ENCODE results near the gene SLC17A7.

SLC17A7 gene

GRCh38 chr19:49425922-49426592 is 15.3 kb downstream of the SLC17A7 start:
- DNase-seq: no peak

DNA sequence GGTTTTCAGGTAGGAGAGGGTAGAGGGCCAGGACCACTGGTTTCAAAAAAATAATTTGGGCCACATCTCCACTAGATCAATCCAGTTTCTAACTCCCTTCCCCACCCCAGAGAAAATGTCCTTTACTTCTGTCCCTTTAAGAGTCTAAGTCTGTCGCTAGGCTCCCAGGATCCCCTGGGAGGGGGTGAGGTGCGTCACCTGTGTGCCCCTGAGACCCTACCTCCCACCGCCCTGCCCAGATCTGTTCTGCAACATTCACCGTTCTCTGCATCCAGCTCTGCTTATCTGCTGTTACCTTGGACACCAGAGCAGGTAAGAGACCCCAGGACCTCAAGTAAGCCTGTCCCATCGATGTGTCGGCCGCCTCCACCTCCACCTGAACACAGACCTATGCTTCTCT is 16.1 kb downstream of the SLC17A7 start, which contains the start of gene GFY:
TSS of gene GFY (plus strand) at position 211 of the 400 bp plus-strand sequence. CDS start 1,043 bp downstream, outside the sequence.
- DNase-seq: no peak

- peak in 1 of 2 donors; percentile 54 for DNase-seq
Observed at GRCh38 chr19:49423985-49424303, 17.4 kb downstream of the SLC17A7 start.

GRCh38 chr19:49423071-49423984 is 18.0 kb downstream of the SLC17A7 start, which contains the start of gene PTH2:
Gene PTH2 (minus strand): TSS chr19:49423441. CDS start chr19:49423339, 102 bp downstream.
- no peak for DNase-seq

DNA sequence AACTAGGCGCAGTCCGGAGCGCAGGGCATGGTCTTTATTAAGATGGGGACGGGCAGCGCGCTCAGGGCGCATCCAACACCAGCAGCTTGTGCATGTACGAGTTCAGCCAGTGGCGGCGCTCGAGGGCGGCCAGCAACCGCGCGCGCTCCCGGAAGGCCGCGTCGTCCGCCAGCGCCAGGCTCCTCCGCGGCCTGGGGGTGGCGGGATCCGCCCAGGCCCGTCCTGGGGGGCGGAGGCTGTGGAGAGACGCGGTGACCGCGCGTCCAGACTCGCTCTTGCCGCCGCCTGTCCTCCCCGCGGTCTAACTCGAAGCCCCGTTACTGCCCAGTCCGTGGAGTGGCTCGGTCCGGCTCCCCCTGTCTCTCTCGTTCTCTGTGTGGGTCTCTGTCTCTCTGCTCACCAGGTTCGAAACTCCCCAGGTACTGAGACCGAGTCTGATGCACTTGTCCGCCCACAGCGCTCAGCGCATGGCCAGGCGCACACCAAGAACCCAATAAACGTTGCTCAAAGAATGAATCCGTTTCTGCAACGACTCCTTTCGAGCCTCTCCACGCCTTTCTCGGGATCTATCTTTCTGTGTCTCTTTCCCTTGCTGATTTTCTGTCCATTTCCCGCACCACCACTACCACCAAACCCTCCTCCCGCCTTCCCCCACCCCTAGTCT is 18.8 kb downstream of the SLC17A7 start:
- DNase-seq: peak; percentile 38 to 56

GRCh38 chr19:49421878-49422202 is 19.5 kb downstream of the SLC17A7 start:
- DNase-seq: no peak

DNA sequence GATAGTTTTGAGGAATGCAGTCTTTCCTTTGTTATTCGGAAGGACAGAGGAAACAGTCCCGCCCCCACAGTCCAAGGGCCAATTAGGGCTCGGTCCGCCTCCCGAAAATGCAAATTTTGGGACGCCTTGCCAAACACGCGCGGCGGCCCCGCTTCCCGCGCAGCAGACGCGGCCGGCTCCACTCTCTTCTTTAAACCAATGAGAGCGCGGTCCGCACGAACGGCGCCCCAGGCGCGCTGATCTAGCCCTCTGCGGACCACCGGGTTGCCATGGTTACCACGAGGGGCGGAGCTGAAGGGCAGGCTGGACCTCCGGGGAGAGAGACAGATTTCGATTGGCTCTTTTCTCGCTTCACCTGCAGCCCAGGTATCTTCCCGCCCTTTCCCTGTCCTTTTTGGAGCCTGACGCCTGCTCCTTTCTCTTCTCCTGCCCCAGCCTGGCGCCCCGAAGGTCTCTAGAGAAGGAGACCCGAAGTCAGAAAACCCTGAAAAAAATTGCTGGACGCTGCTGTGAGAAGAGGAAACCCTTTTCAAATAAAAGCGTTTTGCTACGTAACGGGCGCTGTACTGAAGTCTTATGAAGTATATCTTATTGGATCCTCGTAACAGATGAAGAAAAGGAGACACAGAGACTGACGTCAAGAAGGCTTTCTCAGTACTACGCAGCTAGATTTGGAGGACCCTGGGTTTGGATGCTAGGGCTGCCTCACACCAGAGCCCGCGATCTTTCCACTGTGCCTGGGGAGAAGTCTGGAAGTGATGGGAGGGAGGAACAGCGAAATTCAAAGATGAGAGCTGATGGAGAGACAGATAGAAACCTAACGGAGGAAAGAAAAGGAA is 20.1 kb downstream of the SLC17A7 start:
- peak; percentile 44 to 49 for DNase-seq

DNA sequence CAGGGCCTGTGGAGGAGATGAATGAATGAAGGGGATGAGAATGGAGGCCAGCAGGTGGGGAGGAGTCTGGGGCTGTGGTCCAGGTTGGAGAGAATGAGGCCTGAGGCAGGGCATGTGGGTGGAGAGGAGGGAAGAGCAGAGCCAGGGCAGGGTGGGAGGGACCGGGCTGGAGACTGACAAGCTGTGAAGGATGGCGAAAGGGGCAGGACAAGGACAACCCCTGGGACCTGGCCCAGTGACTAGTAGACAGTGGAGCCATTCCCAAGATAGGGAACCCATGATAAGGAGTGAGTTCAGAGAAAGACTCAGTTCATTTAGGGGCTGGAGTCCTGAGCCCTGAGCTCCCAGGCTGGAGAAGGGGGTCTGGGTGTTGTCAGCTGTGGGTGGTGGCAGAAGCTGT is 21.1 kb downstream of the SLC17A7 start:
- no peak for DNase-seq

- DNase-seq: no peak
Observed at GRCh38 chr19:49419173-49419572, 22.2 kb downstream of the SLC17A7 start.

DNA sequence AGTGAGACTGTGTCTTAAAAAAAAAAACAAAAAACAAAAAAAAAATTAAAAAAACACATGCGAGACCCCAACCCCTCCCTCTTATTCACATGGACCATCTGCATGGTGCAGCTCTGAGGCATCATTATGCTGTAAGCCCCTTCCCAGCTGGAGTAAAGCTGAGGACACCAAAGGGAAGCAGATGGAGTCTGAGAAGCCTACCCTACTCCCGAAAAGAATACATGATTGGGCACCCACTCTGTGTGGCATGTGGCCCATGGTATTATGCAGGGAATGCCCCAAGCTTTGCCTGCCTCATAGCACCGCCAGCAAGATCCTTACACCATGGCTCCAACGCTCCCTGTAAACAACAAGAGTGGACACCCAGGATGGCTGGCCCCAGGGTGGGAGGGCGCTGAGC is 22.8 kb downstream of the SLC17A7 start:
- DNase-seq: no peak

DNA sequence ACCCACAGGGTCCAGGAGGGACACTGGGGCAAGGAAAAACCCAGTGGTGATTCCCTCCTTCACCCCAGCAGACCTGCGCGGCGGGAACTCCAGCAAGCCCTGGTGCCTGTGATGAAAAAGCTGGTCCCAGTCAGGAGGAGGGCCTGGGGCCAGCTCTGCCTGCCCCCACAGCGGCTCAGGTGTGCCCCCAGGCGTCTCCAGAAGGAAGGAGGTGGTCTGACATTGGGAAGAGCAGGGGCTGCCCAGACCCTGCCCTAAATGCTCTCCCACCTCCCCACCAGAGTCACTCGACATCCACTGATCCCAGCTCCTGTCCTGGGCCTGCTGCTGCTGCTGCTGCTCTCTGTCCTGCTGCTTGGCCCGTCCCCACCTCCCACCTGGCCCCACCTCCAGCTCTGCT is 24.2 kb downstream of the SLC17A7 start:
- no peak for DNase-seq

DNA sequence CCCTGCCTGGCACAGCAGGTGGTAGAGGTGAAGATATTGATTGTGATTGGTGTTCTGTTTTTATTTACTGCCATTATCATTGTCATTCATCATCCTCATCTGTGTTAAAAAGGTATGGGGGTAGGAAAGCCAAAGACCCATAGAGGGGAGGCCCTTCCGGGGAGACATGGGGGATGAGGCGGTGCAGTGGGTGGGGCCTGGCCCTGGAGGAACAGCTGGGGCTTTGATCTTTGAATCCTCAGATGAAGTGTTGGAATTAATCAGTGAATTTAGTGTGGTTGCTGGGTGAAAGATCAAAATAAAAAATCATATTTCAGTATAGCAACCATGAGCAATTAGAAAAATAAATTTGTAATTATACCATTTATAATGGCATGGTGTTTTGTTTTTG is 25.5 kb downstream of the SLC17A7 start:
- no peak for DNase-seq

DNA sequence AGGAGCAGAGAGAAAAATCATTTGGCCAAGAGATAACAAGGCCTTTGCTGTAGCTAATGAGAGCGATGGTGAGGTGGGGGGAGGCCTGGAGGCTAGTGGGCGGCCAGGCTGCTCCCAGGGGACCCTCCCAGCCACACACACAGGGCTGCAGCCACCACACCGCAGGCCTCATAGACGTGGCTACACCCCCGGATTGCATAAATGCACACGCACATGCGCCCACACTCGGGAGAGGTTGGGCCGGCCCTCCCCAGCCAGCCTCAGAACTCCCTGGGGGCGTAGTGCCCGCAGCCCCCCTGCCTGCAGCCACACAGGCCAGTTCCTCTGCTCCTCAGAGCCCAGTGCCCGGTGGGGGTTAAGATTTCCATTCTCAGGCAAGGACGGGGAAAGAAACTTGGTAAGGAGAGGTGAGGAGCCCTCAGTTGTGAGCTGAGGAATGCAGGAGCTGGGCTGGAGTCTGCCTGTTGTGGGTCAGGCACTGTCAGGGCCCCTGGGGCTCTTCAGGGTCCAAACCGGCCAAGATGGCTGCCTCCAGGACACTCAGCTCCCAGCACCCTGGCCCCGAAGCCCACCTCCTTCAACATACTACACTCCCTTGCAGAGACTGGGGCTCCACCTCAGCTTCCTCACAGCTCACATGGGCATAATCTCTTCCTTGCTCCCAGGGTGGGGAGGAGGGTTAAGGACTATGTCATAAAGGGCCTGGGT is 26.1 kb downstream of the SLC17A7 start:
- DNase-seq: no peak

- no peak for DNase-seq
Observed at GRCh38 chr19:49414256-49414655, 27.1 kb downstream of the SLC17A7 start.

DNA sequence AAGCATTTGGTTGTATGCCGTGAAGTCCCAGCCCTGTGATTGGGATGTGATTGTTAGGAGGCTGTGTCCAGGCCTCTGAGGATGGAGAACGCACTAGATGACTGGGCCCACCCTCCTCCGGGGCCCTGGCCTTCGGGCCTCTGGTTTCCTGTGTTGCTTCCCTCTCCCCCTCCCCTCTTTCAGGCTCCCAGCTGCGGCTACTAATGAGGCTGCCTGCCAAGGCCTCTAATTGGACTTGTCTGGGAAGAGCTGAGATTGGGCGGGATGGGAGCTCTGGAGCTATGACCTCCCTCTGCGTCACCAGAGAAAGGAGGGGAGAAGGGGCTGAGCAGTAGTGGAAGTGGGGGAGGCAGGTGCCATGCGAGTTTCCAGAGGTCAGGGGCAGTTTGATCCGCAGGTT is 28.0 kb downstream of the SLC17A7 start:
- no peak for DNase-seq

DNA sequence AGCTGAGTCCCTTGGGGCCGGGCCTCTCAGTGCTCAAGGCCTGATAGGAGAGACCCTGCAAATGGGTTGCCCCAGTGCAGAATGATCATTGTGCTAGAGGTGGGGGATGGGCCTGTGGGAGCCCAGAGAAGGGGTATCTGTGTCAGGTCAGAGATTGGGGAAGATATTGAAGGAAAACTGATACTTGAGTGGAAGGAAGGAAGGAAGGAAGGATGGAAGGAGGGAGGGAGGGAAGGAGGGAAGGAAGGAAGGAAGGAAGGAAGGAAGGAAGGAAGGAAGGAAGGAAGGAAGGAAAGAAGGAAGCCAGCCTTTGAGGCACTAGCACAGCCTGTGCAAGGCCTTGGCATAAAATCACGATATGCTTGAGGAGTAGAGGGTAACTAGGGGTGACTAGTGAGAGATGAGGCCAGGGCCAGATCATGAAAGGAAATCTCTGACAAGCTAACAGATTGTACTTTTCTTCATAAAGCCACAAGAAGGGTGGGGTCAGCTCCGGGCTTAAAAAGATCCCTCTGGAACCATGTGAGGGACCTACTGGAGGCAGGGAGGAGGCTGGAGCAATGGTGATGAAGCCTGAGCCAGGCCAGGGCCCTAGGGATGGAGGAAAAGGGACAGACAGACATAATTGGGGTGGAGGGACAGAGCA is 29.5 kb downstream of the SLC17A7 start:
- DNase-seq: no peak

GRCh38 chr19:49409441-49410029 is 31.8 kb downstream of the SLC17A7 start:
- DNase-seq: peak; percentile 40 to 50

GRCh38 chr19:49408816-49409440 is 32.4 kb downstream of the SLC17A7 start:
- no peak for DNase-seq

DNA sequence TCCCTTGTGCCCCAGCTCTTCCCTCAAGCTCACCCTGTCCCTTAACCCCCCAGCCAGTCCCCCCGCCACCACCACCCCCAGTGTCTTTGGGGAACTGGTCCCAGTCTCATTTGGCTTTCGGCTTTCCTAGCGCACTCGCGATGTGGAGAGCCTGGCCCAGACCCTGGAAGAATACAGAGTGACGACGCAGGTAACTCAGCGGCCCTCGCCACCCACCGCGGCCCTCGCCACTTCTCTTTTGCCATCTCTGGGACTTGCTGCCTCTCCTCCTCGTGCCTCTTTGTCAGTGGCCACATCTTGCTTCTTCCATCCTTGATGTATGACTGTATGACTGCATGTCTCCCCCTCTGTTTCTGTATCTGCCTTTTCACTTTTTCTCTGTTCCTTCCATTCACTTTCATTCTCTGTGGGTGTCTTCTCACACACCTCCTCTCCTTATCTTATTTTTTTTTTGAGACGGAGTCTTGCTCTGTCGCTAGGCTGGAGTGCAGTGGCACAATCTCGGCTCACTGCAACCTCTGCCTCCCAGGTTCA is 33.8 kb downstream of the SLC17A7 start:
- DNase-seq: no peak

DNA sequence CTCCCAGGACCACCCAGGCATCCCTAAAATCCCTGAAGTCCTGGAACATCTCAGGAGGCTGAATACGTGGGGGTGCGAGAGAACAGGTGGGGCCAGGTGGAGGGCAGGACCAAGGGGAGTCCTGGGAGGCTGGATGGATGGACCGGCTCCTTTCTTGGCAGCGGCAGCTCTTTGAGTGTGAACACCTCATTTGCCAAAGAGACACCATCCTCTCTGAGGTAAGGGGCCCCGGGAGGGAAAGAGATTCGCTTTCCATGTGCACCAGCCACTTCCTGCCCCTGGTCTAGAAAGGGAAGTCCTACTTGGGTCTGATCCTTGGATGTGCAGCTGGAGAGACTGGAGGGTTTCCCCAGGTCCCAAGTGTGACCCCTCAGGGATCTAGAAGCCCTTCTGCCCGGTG is 34.2 kb downstream of the SLC17A7 start:
- no peak for DNase-seq

Measured in CD4-positive, alpha-beta T cell treated with Interleukin-1 beta for 1 hour (primary cell).